A549 (cell line): ENCODE results near the gene RRAS2. TPM values are rescaled to one million over a fixed set of nuclear protein-coding genes. Genes with fewer than 3 reads are reported as not detected.

Experiments used
- ATAC-seq, 2 experiments: fragments of 200-7000 bp in 1 of 2; fragments of >200 bp in 1 of 2; cut with Nextera tagmentation in 1 of 2; cut with Tn5 transposase in 1 of 2; 3 replicates each; pipeline versions ENCODE4 v1.8.0 to v1.9.1; 2018 to 2020; ENCODE audit warnings: mild to moderate bottlenecking in 1 of 2, moderate library complexity in 1 of 2
- CTCF ChIA-PET: fragments of 300-600 bp; sonication (Branson Sonifier 250); formaldehyde crosslinking; extraction: SDS; loops from one replicate; lab custom pipeline; 2021; ENCODE audit warnings: antibody characterized with exemption, inconsistent platforms; lab: Yijun Ruan, JAX
- POLR2A ChIA-PET: fragments of 350-600 bp; formaldehyde crosslinking; extraction: SDS; loops from one replicate; lab custom pipeline; 2021; ENCODE audit warnings: antibody characterized with exemption, inconsistent platforms; lab: Yijun Ruan, JAX
- DNase-seq, 2 experiments: peaks; one replicate each; pipeline versions ENCODE4 v3.0.0 to v3.0.0-alpha.2; 2011 to 2016; ENCODE audit warnings: low read depth in 1 of 2, low spot score in 1 of 2
- FAIRE-seq: peaks from 2 replicates; lab custom pipeline; 2011; peaks lifted over from hg19 to GRCh38; lab: Jason Lieb, UNC
- H3K27ac ChIP-seq, 2 experiments: fragments of >200 bp; sonication (Bioruptor Twin); formaldehyde crosslinking; 3 replicates each; pipeline ENCODE4 v1.5.1; 2016 to 2017
- H3K4me1 ChIP-seq: fragments of >200 bp; sonication (Bioruptor Twin); formaldehyde crosslinking; 3 replicates; pipeline ENCODE4 v1.6.1; 2016
- H3K4me2 ChIP-seq: fragments of >200 bp; sonication (Bioruptor Twin); formaldehyde crosslinking; 3 replicates; pipeline ENCODE4 v1.6.1; 2016
- H3K4me3 ChIP-seq: fragments of >200 bp; sonication (Bioruptor Twin); formaldehyde crosslinking; 3 replicates; pipeline ENCODE4 v1.5.1; 2016
- H3K9me3 ChIP-seq: fragments of >200 bp; sonication (Bioruptor Twin); formaldehyde crosslinking; 3 replicates; pipeline ENCODE4 v1.6.1; 2016
- BCL3 ChIP-seq: fragments of >200 bp; sonication (Bioruptor Twin); formaldehyde crosslinking; IDR thresholded peaks from 3 replicates; pipeline ENCODE4 v1.6.1; 2016
- CBX2 ChIP-seq: fragments of 200-600 bp; sonication (generic); IDR thresholded peaks from 2 replicates; pipeline ENCODE4 v1.6.1; 2016; ENCODE audit warnings: low read depth, mild to moderate bottlenecking, borderline replicate concordance
- CHD4 ChIP-seq: fragments of 200-600 bp; sonication (generic); IDR thresholded peaks from 2 replicates; pipeline ENCODE4 v1.6.1; 2016; ENCODE audit warnings: antibody characterized with exemption, mild to moderate bottlenecking, borderline replicate concordance
- EHF ChIP-seq: fragments of 250-450 bp; sonication (Bioruptor Pico); IDR thresholded peaks from 2 replicates; pipeline ENCODE4 v1.5.0; 2020; ENCODE audit warnings: mild to moderate bottlenecking
- EP300 ChIP-seq, 2 experiments: fragments of >200 bp; sonication (Bioruptor Twin); formaldehyde crosslinking; IDR thresholded peaks; 2 replicates in 1 of 2; 3 replicates in 1 of 2; pipeline ENCODE4 v1.6.1; 2016 to 2017
- FOSB ChIP-seq: fragments of 250-450 bp; sonication (Bioruptor Pico); IDR thresholded peaks from 2 replicates; pipeline ENCODE4 v1.5.0; 2020; ENCODE audit warnings: mild to moderate bottlenecking, moderate library complexity
- FOXS1 ChIP-seq: fragments of 250-450 bp; sonication (Bioruptor Pico); IDR thresholded peaks from 2 replicates; pipeline ENCODE4 v1.5.0; 2020; ENCODE audit warnings: mild to moderate bottlenecking, moderate library complexity
- JUNB ChIP-seq: fragments of >200 bp; sonication (Bioruptor Twin); formaldehyde crosslinking; IDR thresholded peaks from 2 replicates; pipeline ENCODE4 v1.6.1; 2016
- KDM5A ChIP-seq: fragments of 200-600 bp; sonication (generic); IDR thresholded peaks from 2 replicates; pipeline ENCODE4 v1.6.1; 2016; ENCODE audit warnings: antibody characterized with exemption, mild to moderate bottlenecking
- MAX ChIP-seq: IDR thresholded peaks from 2 replicates; pipeline ENCODE4 v1.6.1; 2012
- NFE2L2 ChIP-seq: fragments of 150-350 bp; conservative IDR thresholded peaks from 2 replicates; pipeline ENCODE4 v1.6.1; 2014; ENCODE audit warnings: low read length
- POLR2A ChIP-seq: IDR thresholded peaks from 2 replicates; pipeline ENCODE4 v1.6.1; 2012; ENCODE audit warnings: mild to moderate bottlenecking, low read length
- POLR2AphosphoS2 ChIP-seq: conservative IDR thresholded peaks from 2 replicates; pipeline ENCODE4 v1.6.1; 2012; ENCODE audit warnings: low read length, improper control_type of control experiment, inconsistent platforms
- REST ChIP-seq: fragments of 200-600 bp; sonication (generic); IDR thresholded peaks from 2 replicates; pipeline ENCODE4 v1.6.1; 2016; ENCODE audit warnings: antibody characterized with exemption, mild to moderate bottlenecking, moderate library complexity
- TP53 ChIP-seq: fragments of 250-450 bp; sonication (Bioruptor Pico); IDR thresholded peaks from 2 replicates; pipeline ENCODE4 v1.5.0; 2021; ENCODE audit warnings: mild to moderate bottlenecking, moderate library complexity
- ZFP36 ChIP-seq: fragments of 450-650 bp; IDR thresholded peaks from 2 replicates; pipeline ENCODE4 v1.6.1; 2014; ENCODE audit warnings: borderline replicate concordance; ENCODE audit not compliant: partially characterized antibody
- ZNF302 ChIP-seq: fragments of 250-450 bp; sonication (Bioruptor Pico); IDR thresholded peaks from 2 replicates; pipeline ENCODE4 v1.9.0; 2021; ENCODE audit warnings: inconsistent platforms, mild to moderate bottlenecking, moderate library complexity
- WGBS: methylation state at CpG from one replicate; pipeline ENCODE4 v1.1.6; 2017; ENCODE audit errors: missing lambda C conversion rate; 5-methylcytosine and 5-hydroxymethylcytosine counted together
- polyA plus RNA-seq, 4 experiments: library from polyadenylated mRNA; depleted of rRNA in 3 of 4; stranded (reverse); fragments of >200 nt; fragmentation: RNase III in 1 of 4; extraction: RNeasy Plus Mini Kit Qiagen cat#74134 plus additional on column Dnase treatment in 1 of 4; gene quantifications; 2 replicates in 3 of 4; 3 replicates in 1 of 4; pipeline ENCODE4 v1.2.3, GENCODE V29; 2011 to 2017
- TF ChIP-seq, protein P1 (sequence below): fragments of 450-650 bp; IDR thresholded peaks from 2 replicates; pipeline ENCODE4 v1.6.1; 2014; ENCODE audit warnings: antibody characterized with exemption
- TF ChIP-seq, protein P2 (sequence below): fragments of 250-450 bp; sonication (Bioruptor Pico); IDR thresholded peaks from 2 replicates; pipeline ENCODE4 v1.5.0; 2021; ENCODE audit warnings: mild to moderate bottlenecking, moderate library complexity, borderline replicate concordance

The RRAS2 gene
- polyA plus RNA-seq, 2 of the 4 experiments (the other 2 are of a cell fraction) = 37.9 to 48.2 TPM

DNA sequence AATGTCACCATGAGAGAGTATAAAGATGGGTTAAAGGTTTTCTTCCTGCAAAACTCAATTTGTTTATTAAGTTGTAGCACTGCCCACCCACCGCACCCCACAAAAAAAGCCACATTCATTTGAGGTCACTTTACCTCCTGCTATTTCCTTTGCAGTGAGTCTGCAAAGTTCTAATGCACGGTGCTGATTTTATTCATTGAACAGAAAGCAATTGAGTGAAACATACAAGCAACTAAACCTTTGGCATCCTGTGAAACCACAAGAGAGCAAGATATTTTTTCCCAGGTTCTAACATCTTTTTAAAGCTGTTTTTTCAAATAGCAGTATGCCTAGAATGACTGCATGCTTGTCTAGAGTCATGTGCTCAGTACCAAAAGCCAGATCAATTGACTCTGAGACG lies 39.0 kb downstream of the RRAS2 start:
- H3K4me1 ChIP-seq = peaks cover 29% of the 10 kb centered on the region
- WGBS = 68% methylated on average over 3 of the region's 3 CpGs
- POLR2A ChIA-PET = no interaction called here
- no peak overlapping the region; a peak in 1 of 6 replicates for H3K27ac ChIP-seq
- no peaks in the 10 kb centered on the region for H3K9me3 ChIP-seq
- H3K4me2 ChIP-seq = no peak overlapping the region
- no peak overlapping the region for H3K4me3 ChIP-seq
- DNase-seq (no peak), ATAC-seq (no peak), FAIRE-seq (no peak)
- TF ChIP-seq REST = no peak
- no peak for TF ChIP-seq MAX
- TF ChIP-seq FOSB (CRISPR knock-in tag) = no peak
- no peak for TF ChIP-seq CHD4
- TF ChIP-seq, protein P1, sequence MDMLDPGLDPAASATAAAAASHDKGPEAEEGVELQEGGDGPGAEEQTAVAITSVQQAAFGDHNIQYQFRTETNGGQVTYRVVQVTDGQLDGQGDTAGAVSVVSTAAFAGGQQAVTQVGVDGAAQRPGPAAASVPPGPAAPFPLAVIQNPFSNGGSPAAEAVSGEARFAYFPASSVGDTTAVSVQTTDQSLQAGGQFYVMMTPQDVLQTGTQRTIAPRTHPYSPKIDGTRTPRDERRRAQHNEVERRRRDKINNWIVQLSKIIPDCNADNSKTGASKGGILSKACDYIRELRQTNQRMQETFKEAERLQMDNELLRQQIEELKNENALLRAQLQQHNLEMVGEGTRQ = no peak
- TF ChIP-seq JUNB = no peak
- TF ChIP-seq FOXS1 = no peak
- no peak for TF ChIP-seq POLR2A
- no peak for TF ChIP-seq NFE2L2
- CTCF ChIA-PET = interaction anchor here (0.9 to 4.6 kb wide), 5 partner anchors 10 to 99 kb away, joined by 3 to 29 read pairs (median 6); no protein-coding TSS in a partner anchor

DNA sequence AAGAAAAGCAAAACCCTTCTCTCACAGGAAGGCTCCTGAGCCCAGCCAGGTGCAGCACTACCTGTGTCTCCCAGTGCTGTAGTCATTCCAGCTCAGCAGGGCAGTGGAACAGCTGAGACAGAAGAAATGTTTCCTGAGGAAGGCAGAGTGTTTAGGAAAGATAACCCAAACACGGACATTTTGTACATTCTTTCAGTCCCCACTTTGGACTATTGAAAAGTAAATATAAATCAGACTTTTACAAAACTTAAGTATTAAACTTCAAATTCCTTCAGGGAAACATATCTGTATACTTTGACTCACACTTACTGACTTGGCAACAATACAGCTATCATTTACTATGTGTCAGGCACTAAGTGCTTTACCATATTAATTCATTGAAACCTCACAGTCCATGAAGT lies 40.4 kb downstream of the RRAS2 start:
- Histone ChIP-seq H3K9me3 (no peaks in the 10 kb centered on the region), H3K4me3 (no peak overlapping the region), H3K4me2 (peak overlapping the region; percentile 52), H3K27ac (peak overlapping the region; percentile 22 to 50; a peak in 3 of 6 replicates), H3K4me1 (peaks cover 35% of the 10 kb centered on the region)
- ChIA-PET CTCF (interaction anchor here (0.8 to 4.6 kb wide), 4 partner anchors 10 to 99 kb away, joined by 3 to 29 read pairs (median 9); no protein-coding TSS in a partner anchor), POLR2A (no interaction called here)
- WGBS = 0% methylated on average over 1 of the region's 1 CpG
- ATAC-seq (peak; percentile 70 to 79; a peak in 4 of 6 replicates), FAIRE-seq (peak; percentile 23), DNase-seq (no peak)
- TF ChIP-seq BCL3 = no peak
- TF ChIP-seq POLR2AphosphoS2 = no peak
- no peak for TF ChIP-seq EHF (CRISPR knock-in tag)
- no peak for TF ChIP-seq CBX2
- TF ChIP-seq KDM5A = no peak
- no peak for TF ChIP-seq ZFP36
- TF ChIP-seq EP300 (IDR thresholded peaks at IDR 0.05) = no peak
- TF ChIP-seq, protein P2, sequence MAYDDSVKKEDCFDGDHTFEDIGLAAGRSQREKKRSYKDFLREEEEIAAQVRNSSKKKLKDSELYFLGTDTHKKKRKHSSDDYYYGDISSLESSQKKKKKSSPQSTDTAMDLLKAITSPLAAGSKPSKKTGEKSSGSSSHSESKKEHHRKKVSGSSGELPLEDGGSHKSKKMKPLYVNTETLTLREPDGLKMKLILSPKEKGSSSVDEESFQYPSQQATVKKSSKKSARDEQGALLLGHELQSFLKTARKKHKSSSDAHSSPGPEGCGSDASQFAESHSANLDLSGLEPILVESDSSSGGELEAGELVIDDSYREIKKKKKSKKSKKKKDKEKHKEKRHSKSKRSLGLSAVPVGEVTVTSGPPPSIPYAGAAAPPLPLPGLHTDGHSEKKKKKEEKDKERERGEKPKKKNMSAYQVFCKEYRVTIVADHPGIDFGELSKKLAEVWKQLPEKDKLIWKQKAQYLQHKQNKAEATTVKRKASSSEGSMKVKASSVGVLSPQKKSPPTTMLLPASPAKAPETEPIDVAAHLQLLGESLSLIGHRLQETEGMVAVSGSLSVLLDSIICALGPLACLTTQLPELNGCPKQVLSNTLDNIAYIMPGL = no peak
- TF ChIP-seq, protein P1 = no peak
- no peak for TF ChIP-seq TP53 (CRISPR knock-in tag)
- TF ChIP-seq ZNF302 (CRISPR knock-in tag) = no peak
